ENCODE measurements around the gene CDKAL1.

DNA sequence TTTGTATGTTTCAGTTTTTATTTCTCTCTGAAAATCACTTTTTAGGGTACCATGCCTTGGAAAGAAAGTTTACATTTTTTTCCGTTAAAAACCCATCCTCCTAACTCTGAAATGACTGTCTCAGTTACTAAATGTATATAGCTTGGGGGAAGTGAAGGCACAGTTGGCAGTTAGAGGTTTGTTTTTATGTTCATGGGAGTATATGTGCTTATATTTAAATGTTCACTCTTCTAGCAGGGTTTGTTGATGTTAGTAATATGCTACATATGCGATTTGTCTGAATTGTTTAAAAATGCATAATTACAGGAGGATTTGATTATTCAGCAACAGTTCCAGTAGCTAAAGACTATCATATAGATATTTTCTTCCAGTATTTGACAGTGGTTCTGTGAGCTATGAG, 31.1 kb downstream of the CDKAL1 start:
- TF ChIP-seq POLR2AphosphoS5 (IDR thresholded peaks at IDR 0.05), result no peak
- TF ChIP-seq, protein P1, sequence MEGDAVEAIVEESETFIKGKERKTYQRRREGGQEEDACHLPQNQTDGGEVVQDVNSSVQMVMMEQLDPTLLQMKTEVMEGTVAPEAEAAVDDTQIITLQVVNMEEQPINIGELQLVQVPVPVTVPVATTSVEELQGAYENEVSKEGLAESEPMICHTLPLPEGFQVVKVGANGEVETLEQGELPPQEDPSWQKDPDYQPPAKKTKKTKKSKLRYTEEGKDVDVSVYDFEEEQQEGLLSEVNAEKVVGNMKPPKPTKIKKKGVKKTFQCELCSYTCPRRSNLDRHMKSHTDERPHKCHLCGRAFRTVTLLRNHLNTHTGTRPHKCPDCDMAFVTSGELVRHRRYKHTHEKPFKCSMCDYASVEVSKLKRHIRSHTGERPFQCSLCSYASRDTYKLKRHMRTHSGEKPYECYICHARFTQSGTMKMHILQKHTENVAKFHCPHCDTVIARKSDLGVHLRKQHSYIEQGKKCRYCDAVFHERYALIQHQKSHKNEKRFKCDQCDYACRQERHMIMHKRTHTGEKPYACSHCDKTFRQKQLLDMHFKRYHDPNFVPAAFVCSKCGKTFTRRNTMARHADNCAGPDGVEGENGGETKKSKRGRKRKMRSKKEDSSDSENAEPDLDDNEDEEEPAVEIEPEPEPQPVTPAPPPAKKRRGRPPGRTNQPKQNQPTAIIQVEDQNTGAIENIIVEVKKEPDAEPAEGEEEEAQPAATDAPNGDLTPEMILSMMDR (IDR thresholded peaks at IDR 0.05), result no peak
